Central memory CD8-positive, alpha-beta T cell (primary cell): ENCODE measurements around the gene COL20A1.

Experiments
- ATAC-seq: fragments of 150-1000 bp; cut with Tn5 transposase; replicated peaks from 2 replicates; pipeline ENCODE4 v1.10.0; 2022; ENCODE audit warnings: mild to moderate bottlenecking, moderate FRiP score, moderate number of reproducible peaks; ENCODE audit not compliant: poor library complexity, severe bottlenecking; ENCODE audit errors: extremely low read depth
- DNase-seq, 2 donors: peaks; one replicate each; pipeline ENCODE4 v3.0.0; 2021; ENCODE audit warnings: low spot score in 2 of 2
- H3K27ac Mint-ChIP-seq: one replicate; pipeline ENCODE4 v1.8.0; 2022; ENCODE audit warnings: low read depth, mild to moderate bottlenecking, moderate library complexity, mixed read lengths
- H3K27me3 Mint-ChIP-seq: one replicate; pipeline ENCODE4 v1.8.0; 2022; ENCODE audit warnings: mixed read lengths
- H3K36me3 Mint-ChIP-seq: one replicate; pipeline ENCODE4 v1.8.0; 2022; ENCODE audit warnings: mild to moderate bottlenecking, moderate library complexity, mixed read lengths; ENCODE audit not compliant: insufficient read depth
- H3K4me1 Mint-ChIP-seq: one replicate; pipeline ENCODE4 v1.8.0; 2022; ENCODE audit warnings: mixed read lengths
- H3K4me3 Mint-ChIP-seq: one replicate; pipeline ENCODE4 v1.8.0; 2022; ENCODE audit warnings: mild to moderate bottlenecking, moderate library complexity, mixed read lengths
- H3K9me3 Mint-ChIP-seq: one replicate; pipeline ENCODE4 v1.8.0; 2022; ENCODE audit warnings: mixed read lengths

The COL20A1 gene

GRCh38 chr20:63364801-63365585 is 72.0 kb downstream of the COL20A1 start:
- H3K27ac Mint-ChIP-seq: no peak overlapping the region
- no peaks in the 10 kb centered on the region for H3K9me3 Mint-ChIP-seq
- ATAC-seq (no peak), DNase-seq (no peak)
- no peak overlapping the region for H3K4me3 Mint-ChIP-seq
- H3K36me3 Mint-ChIP-seq: peaks cover 4% of the 10 kb centered on the region
- H3K27me3 Mint-ChIP-seq: peaks cover 34% of the 10 kb centered on the region
- H3K4me1 Mint-ChIP-seq: peaks cover 5% of the 10 kb centered on the region

GRCh38 chr20:63365601-63366389 is 72.8 kb downstream of the COL20A1 start:
- ATAC-seq (no peak), DNase-seq (no peak)
- Mint-ChIP-seq H3K9me3 (no peaks in the 10 kb centered on the region), H3K4me1 (peaks cover 5% of the 10 kb centered on the region), H3K27me3 (peaks cover 35% of the 10 kb centered on the region), H3K4me3 (no peak overlapping the region), H3K27ac (no peak overlapping the region), H3K36me3 (peaks cover 4% of the 10 kb centered on the region)

GRCh38 chr20:63366390-63367365 is 73.7 kb downstream of the COL20A1 start:
- H3K36me3 Mint-ChIP-seq: peaks cover 4% of the 10 kb centered on the region
- peaks cover 5% of the 10 kb centered on the region for H3K4me1 Mint-ChIP-seq
- no peak overlapping the region for H3K4me3 Mint-ChIP-seq
- H3K9me3 Mint-ChIP-seq: no peaks in the 10 kb centered on the region
- ATAC-seq: no peak
- H3K27me3 Mint-ChIP-seq: peaks cover 43% of the 10 kb centered on the region
- no peak overlapping the region for H3K27ac Mint-ChIP-seq
- DNase-seq: no peak

- ATAC-seq: no peak
- peaks cover 41% of the 10 kb centered on the region for H3K27me3 Mint-ChIP-seq
- H3K4me1 Mint-ChIP-seq: peaks cover 2% of the 10 kb centered on the region
- no peak for DNase-seq
- peaks cover 2% of the 10 kb centered on the region for H3K36me3 Mint-ChIP-seq
- H3K4me3 Mint-ChIP-seq: no peak overlapping the region
- no peaks in the 10 kb centered on the region for H3K9me3 Mint-ChIP-seq
- no peak overlapping the region for H3K27ac Mint-ChIP-seq
Observed at GRCh38 chr20:63367446-63368055, 74.6 kb downstream of the COL20A1 start.

GRCh38 chr20:63368151-63368550 is 75.2 kb downstream of the COL20A1 start:
- ATAC-seq (no peak), DNase-seq (no peak)
- Mint-ChIP-seq H3K36me3 (peaks cover 2% of the 10 kb centered on the region), H3K9me3 (no peaks in the 10 kb centered on the region), H3K4me1 (no peaks in the 10 kb centered on the region), H3K27ac (no peak overlapping the region), H3K4me3 (no peak overlapping the region), H3K27me3 (peaks cover 41% of the 10 kb centered on the region)

- Mint-ChIP-seq H3K27me3 (peaks cover 39% of the 10 kb centered on the region), H3K36me3 (peaks cover 2% of the 10 kb centered on the region), H3K4me1 (no peaks in the 10 kb centered on the region), H3K27ac (no peak overlapping the region), H3K9me3 (no peaks in the 10 kb centered on the region), H3K4me3 (no peak overlapping the region)
- no peak for DNase-seq
- ATAC-seq: no peak
Observed at GRCh38 chr20:63369024-63369530, 76.1 kb downstream of the COL20A1 start.

GRCh38 chr20:63369724-63370617 is 77.0 kb downstream of the COL20A1 start:
- Mint-ChIP-seq H3K36me3 (no peaks in the 10 kb centered on the region), H3K27ac (no peak overlapping the region), H3K27me3 (peaks cover 36% of the 10 kb centered on the region), H3K9me3 (no peaks in the 10 kb centered on the region), H3K4me3 (no peak overlapping the region), H3K4me1 (no peaks in the 10 kb centered on the region)
- DNase-seq (no peak), ATAC-seq (no peak)

GRCh38 chr20:63370618-63371187 is 77.7 kb downstream of the COL20A1 start:
- peaks cover 30% of the 10 kb centered on the region for H3K27me3 Mint-ChIP-seq
- H3K9me3 Mint-ChIP-seq: no peaks in the 10 kb centered on the region
- H3K4me3 Mint-ChIP-seq: no peak overlapping the region
- H3K36me3 Mint-ChIP-seq: no peaks in the 10 kb centered on the region
- H3K27ac Mint-ChIP-seq: no peak overlapping the region
- H3K4me1 Mint-ChIP-seq: no peaks in the 10 kb centered on the region
- ATAC-seq (no peak), DNase-seq (no peak)

- H3K27ac Mint-ChIP-seq: no peak overlapping the region
- no peaks in the 10 kb centered on the region for H3K36me3 Mint-ChIP-seq
- peaks cover 30% of the 10 kb centered on the region for H3K27me3 Mint-ChIP-seq
- H3K4me3 Mint-ChIP-seq: no peak overlapping the region
- ATAC-seq (no peak), DNase-seq (no peak)
- no peaks in the 10 kb centered on the region for H3K9me3 Mint-ChIP-seq
- H3K4me1 Mint-ChIP-seq: no peaks in the 10 kb centered on the region
Observed at GRCh38 chr20:63371291-63371865, 78.4 kb downstream of the COL20A1 start.

- Mint-ChIP-seq H3K4me3 (no peak overlapping the region), H3K27ac (no peak overlapping the region), H3K36me3 (no peaks in the 10 kb centered on the region), H3K4me1 (no peaks in the 10 kb centered on the region), H3K9me3 (no peaks in the 10 kb centered on the region), H3K27me3 (peaks cover 39% of the 10 kb centered on the region)
- ATAC-seq: no peak
- no peak for DNase-seq
Observed at GRCh38 chr20:63372971-63373885, 80.2 kb downstream of the COL20A1 start.
